K562 (cell line): ENCODE data around the gene SATB2. TPM values are rescaled to one million over a fixed set of nuclear protein-coding genes. Genes with fewer than 3 reads are reported as not detected.

Experiments
- ATAC-seq: fragments of 200-7000 bp; cut with Tn5 transposase; 3 replicates; pipeline ENCODE4 v1.9.1; 2020; ENCODE audit warnings: moderate library complexity
- BruUV-seq: library from RNA; stranded (reverse); fragments of 400-500 nt; replicated peaks from 2 replicates; lab custom pipeline; 2021; lab: Mats Ljungman, UMichigan
- CTCF ChIA-PET: fragments of 300-600 bp; formaldehyde crosslinking; extraction: SDS; loops from one replicate; lab custom pipeline; 2021; ENCODE audit warnings: low intra/inter-chr PET ratio; lab: Yijun Ruan, JAX
- POLR2A ChIA-PET: fragments of 300-600, 350-650 bp; sonication (Branson Sonifier 250); formaldehyde crosslinking; extraction: SDS; loops from one replicate; lab custom pipeline; 2021; ENCODE audit warnings: antibody characterized with exemption, inconsistent platforms; lab: Yijun Ruan, JAX
- DNase-seq, 4 experiments: peaks; one replicate each; pipeline versions ENCODE4 v3.0.0 to v3.0.0-alpha.2; 2011 to 2018; ENCODE audit warnings: low spot score in 3 of 4, mixed read lengths in 3 of 4; ENCODE audit errors: extremely low read depth in 1 of 4
- FAIRE-seq: peaks from 2 replicates; lab custom pipeline; 2011; peaks lifted over from hg19 to GRCh38; lab: Jason Lieb, UNC
- H2AFZ ChIP-seq: 2 replicates; pipeline ENCODE4 v1.6.0; 2011; ENCODE audit warnings: low read depth, low read length, control low read depth, inconsistent platforms
- H3K27ac ChIP-seq: fragments of 200-600 bp; 3 replicates; pipeline ENCODE4 v1.8.0; 2011; ENCODE audit warnings: low read depth, mild to moderate bottlenecking, control low read depth, inconsistent platforms, low read length, moderate library complexity, mixed read lengths; ENCODE audit errors: extremely low read depth
- H3K27me3 ChIP-seq, 2 experiments: fragments of 300-600 bp in 1 of 2; 2 replicates in 1 of 2; 3 replicates in 1 of 2; pipeline versions ENCODE4 v1.6.0 to v1.8.0; 2011; ENCODE audit warnings: inconsistent platforms in 2 of 2, low read length in 2 of 2, mild to moderate bottlenecking in 1 of 2, mixed read lengths in 1 of 2, moderate library complexity in 1 of 2; ENCODE audit not compliant: control insufficient read depth in 2 of 2, insufficient read depth in 2 of 2
- H3K36me3 ChIP-seq: fragments of 300-600 bp; 3 replicates; pipeline ENCODE4 v1.8.0; 2011; ENCODE audit warnings: mild to moderate bottlenecking, low read length, inconsistent platforms; ENCODE audit not compliant: control insufficient read depth, insufficient read depth
- H3K4me1 ChIP-seq, 2 experiments: fragments of 200-600 bp in 1 of 2; replicated peaks in 1 of 2; 2 replicates in 1 of 2; 3 replicates in 1 of 2; pipeline versions ENCODE4 v1.5.1 to v1.8.0; 2011; ENCODE audit warnings: inconsistent platforms in 2 of 2, low read length in 2 of 2, mild to moderate bottlenecking in 1 of 2, mixed read lengths in 1 of 2, moderate library complexity in 1 of 2; ENCODE audit not compliant: control insufficient read depth in 2 of 2, insufficient read depth in 2 of 2
- H3K4me2 ChIP-seq: 2 replicates; pipeline ENCODE4 v1.6.1; 2011; ENCODE audit warnings: low read length, control low read depth, inconsistent platforms, mixed read lengths; ENCODE audit not compliant: insufficient read depth
- H3K4me3 ChIP-seq: fragments of 200-600 bp; sonication (generic), shearing (Covaris generic); 2 replicates; pipeline ENCODE4 v1.5.1; 2016; ENCODE audit warnings: control low read depth, inconsistent platforms
- H3K79me2 ChIP-seq: fragments of 200-600 bp; 3 replicates; pipeline ENCODE4 v1.8.0; 2011; ENCODE audit warnings: low read length, inconsistent platforms; ENCODE audit not compliant: control insufficient read depth, insufficient read depth
- H3K9ac ChIP-seq, 2 experiments: 2 replicates each; pipeline versions ENCODE4 v1.6.0 to v1.6.1; 2011; ENCODE audit warnings: low read depth in 2 of 2, low read length in 2 of 2, control low read depth in 1 of 2, inconsistent platforms in 1 of 2, mild to moderate bottlenecking in 1 of 2, mixed read lengths in 1 of 2; ENCODE audit not compliant: insufficient read depth in 1 of 2
- H3K9me1 ChIP-seq: one replicate; pipeline ENCODE4 v1.6.0; 2011; ENCODE audit warnings: inconsistent platforms, mild to moderate bottlenecking, low read length, moderate library complexity; ENCODE audit not compliant: control insufficient read depth, insufficient read depth
- H3K9me3 ChIP-seq: replicated peaks from 2 replicates; pipeline ENCODE4 v1.5.1; 2011; ENCODE audit warnings: low read depth, low read length, inconsistent platforms; ENCODE audit not compliant: control insufficient read depth, insufficient read depth
- H4K20me1 ChIP-seq: replicated peaks from 2 replicates; pipeline ENCODE4 v1.6.1; 2011; ENCODE audit warnings: low read length, inconsistent platforms, mixed read lengths; ENCODE audit not compliant: control insufficient read depth, insufficient read depth
- TSHZ1 ChIP-seq: fragments of 250-450 bp; sonication (Bioruptor Pico); IDR thresholded peaks from 2 replicates; pipeline ENCODE4 v1.4.0; 2020; ENCODE audit warnings: mild to moderate bottlenecking, moderate library complexity
- ZNF124 ChIP-seq: sonication (generic); formaldehyde crosslinking; IDR thresholded peaks from 2 replicates; pipeline ENCODE4 v1.8.1; 2022; ENCODE audit warnings: missing genetic modification reagents
- WGBS: fragments of 100-300 bp; shearing (Covaris generic); methylation state at CpG from one replicate; pipeline ENCODE4 v1.1.6; 2016; ENCODE audit warnings: low coverage, mixed read lengths; ENCODE audit not compliant: insufficient coverage; ENCODE audit errors: missing lambda C conversion rate; 5-methylcytosine and 5-hydroxymethylcytosine counted together
- in situ Hi-C: fragments of 300-500 bp; cut with MboI; formaldehyde crosslinking; loops from 4 replicates; pipeline ENCODE4 v1.15.0; 2018; ENCODE audit warnings: inconsistent platforms, mixed read lengths
- intact Hi-C: fragments of 100-400 bp; cut with micrococcal nuclease; formaldehyde crosslinking; loops from 2 replicates; pipeline ENCODE4 v1.14.2; 2022
- polyA plus RNA-seq, 8 experiments: library from polyadenylated mRNA; depleted of rRNA in 4 of 8; stranded (reverse) in 5 of 8; unstranded in 3 of 8; fragments of >200 nt; fragmentation: Nextera tagmentation in 2 of 8; fragmentation: Illumina TruSeq in 1 of 8; extraction: Ambion mirVana in 2 of 8; extraction: Trizol in 1 of 8; gene quantifications; 2 replicates each; pipeline versions ENCODE4 v1.2.1 to v1.2.3, GENCODE V29; 2011 to 2014; ENCODE audit warnings: inconsistent platforms in 1 of 8, missing spikeins in 1 of 8
- total RNA-seq, 7 experiments: library from RNA; depleted of rRNA in 6 of 7; stranded (reverse); fragments of >200 nt in 6 of 7; fragmentation: Illumina TruSeq in 2 of 7; extraction: Trizol in 2 of 7; gene quantifications; 2 replicates each; pipeline versions ENCODE4 v1.2.1 to v1.2.3, GENCODE V29; 2011 to 2021; ENCODE audit warnings: low replicate concordance in 1 of 7
- TF ChIP-seq, protein P1 (sequence below): fragments of 450-650 bp; IDR thresholded peaks from 2 replicates; pipeline ENCODE4 v1.6.1; 2018; ENCODE audit not compliant: partially characterized antibody
- TF ChIP-seq, protein P2 (sequence below), 3 experiments: IDR thresholded peaks in 2 of 3; conservative IDR thresholded peaks in 1 of 3; 2 replicates each; pipeline ENCODE4 v1.5.1; 2011 to 2012; ENCODE audit warnings: low read length in 3 of 3, mild to moderate bottlenecking in 3 of 3, control low read depth in 2 of 3, improper control_type of control experiment in 1 of 3, inconsistent platforms in 1 of 3, low read depth in 1 of 3, mixed read lengths in 1 of 3, moderate library complexity in 1 of 3; ENCODE audit not compliant: insufficient read depth in 2 of 3

The SATB2 gene
- total and polyA plus RNA-seq, 9 of the 15 experiments (the other 6 are each of a cell fraction or from before 2014, with no cell fraction given), result 4.5 to 34.0 (median 15.1) TPM

GRCh38 chr2:199317646-199318045 is 140.1 kb downstream of the SATB2 start:
- no peaks in the 10 kb centered on the region for H3K9me1 ChIP-seq

More at GRCh38 chr2:199317646-199318045, 140.1 kb downstream of the SATB2 start:
- Histone ChIP-seq H3K4me2 (no peak overlapping the region), H4K20me1 (no peaks in the 10 kb centered on the region), H3K9ac (no peak overlapping the region), H3K36me3 (peaks cover 81% of the 10 kb centered on the region), H3K4me1 (no peaks in the 10 kb centered on the region), H3K27ac (no peak overlapping the region), H3K79me2 (no peaks in the 10 kb centered on the region), H2AFZ (no peak overlapping the region), H3K27me3 (no peaks in the 10 kb centered on the region)
- DNase-seq (no peak), ATAC-seq (no peak)
- BruUV-seq, result no TSS peak
- intact Hi-C loops, result no loop called here
- 100% methylated on average over 5 of the region's 5 CpGs for WGBS
- ChIA-PET CTCF (no interaction called here), POLR2A (no interaction called here)
- TF ChIP-seq, protein P1, sequence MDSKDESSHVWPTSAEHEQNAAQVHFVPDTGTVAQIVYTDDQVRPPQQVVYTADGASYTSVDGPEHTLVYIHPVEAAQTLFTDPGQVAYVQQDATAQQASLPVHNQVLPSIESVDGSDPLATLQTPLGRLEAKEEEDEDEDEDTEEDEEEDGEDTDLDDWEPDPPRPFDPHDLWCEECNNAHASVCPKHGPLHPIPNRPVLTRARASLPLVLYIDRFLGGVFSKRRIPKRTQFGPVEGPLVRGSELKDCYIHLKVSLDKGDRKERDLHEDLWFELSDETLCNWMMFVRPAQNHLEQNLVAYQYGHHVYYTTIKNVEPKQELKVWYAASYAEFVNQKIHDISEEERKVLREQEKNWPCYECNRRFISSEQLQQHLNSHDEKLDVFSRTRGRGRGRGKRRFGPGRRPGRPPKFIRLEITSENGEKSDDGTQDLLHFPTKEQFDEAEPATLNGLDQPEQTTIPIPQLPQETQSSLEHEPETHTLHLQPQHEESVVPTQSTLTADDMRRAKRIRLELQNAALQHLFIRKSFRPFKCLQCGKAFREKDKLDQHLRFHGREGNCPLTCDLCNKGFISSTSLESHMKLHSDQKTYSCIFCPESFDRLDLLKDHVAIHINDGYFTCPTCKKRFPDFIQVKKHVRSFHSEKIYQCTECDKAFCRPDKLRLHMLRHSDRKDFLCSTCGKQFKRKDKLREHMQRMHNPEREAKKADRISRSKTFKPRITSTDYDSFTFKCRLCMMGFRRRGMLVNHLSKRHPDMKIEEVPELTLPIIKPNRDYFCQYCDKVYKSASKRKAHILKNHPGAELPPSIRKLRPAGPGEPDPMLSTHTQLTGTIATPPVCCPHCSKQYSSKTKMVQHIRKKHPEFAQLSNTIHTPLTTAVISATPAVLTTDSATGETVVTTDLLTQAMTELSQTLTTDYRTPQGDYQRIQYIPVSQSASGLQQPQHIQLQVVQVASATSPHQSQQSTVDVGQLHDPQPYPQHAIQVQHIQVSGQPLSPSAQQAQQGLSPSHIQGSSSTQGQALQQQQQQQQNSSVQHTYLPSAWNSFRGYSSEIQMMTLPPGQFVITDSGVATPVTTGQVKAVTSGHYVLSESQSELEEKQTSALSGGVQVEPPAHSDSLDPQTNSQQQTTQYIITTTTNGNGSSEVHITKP, result peak; percentile 66
- no peak for TF ChIP-seq TSHZ1
- no peak for TF ChIP-seq ZNF124 (CRISPR knock-in tag)
- TF ChIP-seq, protein P2, sequence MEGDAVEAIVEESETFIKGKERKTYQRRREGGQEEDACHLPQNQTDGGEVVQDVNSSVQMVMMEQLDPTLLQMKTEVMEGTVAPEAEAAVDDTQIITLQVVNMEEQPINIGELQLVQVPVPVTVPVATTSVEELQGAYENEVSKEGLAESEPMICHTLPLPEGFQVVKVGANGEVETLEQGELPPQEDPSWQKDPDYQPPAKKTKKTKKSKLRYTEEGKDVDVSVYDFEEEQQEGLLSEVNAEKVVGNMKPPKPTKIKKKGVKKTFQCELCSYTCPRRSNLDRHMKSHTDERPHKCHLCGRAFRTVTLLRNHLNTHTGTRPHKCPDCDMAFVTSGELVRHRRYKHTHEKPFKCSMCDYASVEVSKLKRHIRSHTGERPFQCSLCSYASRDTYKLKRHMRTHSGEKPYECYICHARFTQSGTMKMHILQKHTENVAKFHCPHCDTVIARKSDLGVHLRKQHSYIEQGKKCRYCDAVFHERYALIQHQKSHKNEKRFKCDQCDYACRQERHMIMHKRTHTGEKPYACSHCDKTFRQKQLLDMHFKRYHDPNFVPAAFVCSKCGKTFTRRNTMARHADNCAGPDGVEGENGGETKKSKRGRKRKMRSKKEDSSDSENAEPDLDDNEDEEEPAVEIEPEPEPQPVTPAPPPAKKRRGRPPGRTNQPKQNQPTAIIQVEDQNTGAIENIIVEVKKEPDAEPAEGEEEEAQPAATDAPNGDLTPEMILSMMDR (IDR thresholded peaks at IDR 0.05 in 2 of 3, conservative IDR thresholded peaks at IDR 0.05 in 1 of 3; ENCODE audit: insufficient read depth in 2 of 3, low read depth in 1 of 3, low read length in 3 of 3), result no peak
- TF ChIP-seq, all 486 proteins: peak for 1
- Histone ChIP-seq H3K9me3 (no peaks in the 10 kb centered on the region), H3K4me3 (no peak overlapping the region)
- FAIRE-seq, result no peak
- in situ Hi-C loops, result no loop called here
